ENCODE measurements around the gene ENTPD8. TPM values are rescaled to one million over a fixed set of nuclear protein-coding genes. Genes with fewer than 3 reads are reported as not detected.

Gene ENTPD8
- total and polyA plus RNA-seq, 2 of the 13 experiments (the other 11 are each of a cell fraction or from before 2014, with no cell fraction given), result 0.26 to 0.44 TPM

GRCh38 chr9:137387114-137387890 lies 53.9 kb downstream of the ENTPD8 start (continued):
- TF ChIP-seq ZNF687 (CRISPR knock-in tag; IDR thresholded peaks at IDR 0.05) (peak; percentile 59; the same call in 1 of the 2 replicates), NAIF1 (CRISPR knock-in tag; IDR thresholded peaks at IDR 0.05; ENCODE audit: borderline replicate concordance) (no peak), AGO1 (IDR thresholded peaks at IDR 0.05; ENCODE audit: low read depth, low read length, poor library complexity, severe bottlenecking) (peak; percentile 23), MTA3 (CRISPR knock-in tag; IDR thresholded peaks at IDR 0.05) (no peak), RELA (CRISPR knock-in tag; IDR thresholded peaks at IDR 0.05) (no peak), NFE2L2 (IDR thresholded peaks at IDR 0.05; ENCODE audit: low read length) (no peak), ZSCAN9 (CRISPR knock-in tag; IDR thresholded peaks at IDR 0.05; ENCODE audit: borderline replicate concordance) (no peak), KDM6A (CRISPR knock-in tag; IDR thresholded peaks at IDR 0.05; ENCODE audit: low read depth) (no peak), HES4 (CRISPR knock-in tag; IDR thresholded peaks at IDR 0.05; ENCODE audit: borderline replicate concordance) (no peak), MIXL1 (CRISPR knock-in tag; IDR thresholded peaks at IDR 0.05) (no peak), ERF (CRISPR knock-in tag; IDR thresholded peaks at IDR 0.05) (no peak), RBFOX2 (IDR thresholded peaks at IDR 0.05; ENCODE audit: low read depth, low read length) (peak; percentile 32; the same call in 1 of the 2 replicates), ZNF510 (CRISPR knock-in tag; IDR thresholded peaks at IDR 0.05; ENCODE audit: low read depth) (no peak), ZNF563 (CRISPR knock-in tag; IDR thresholded peaks at IDR 0.05) (no peak), ZNF720 (CRISPR knock-in tag; IDR thresholded peaks at IDR 0.05) (no peak), ZNF839 (CRISPR knock-in tag; IDR thresholded peaks at IDR 0.05; ENCODE audit: borderline replicate concordance) (no peak), ZBTB39 (CRISPR knock-in tag; IDR thresholded peaks at IDR 0.05) (no peak)
- TF ChIP-seq, protein P1, sequence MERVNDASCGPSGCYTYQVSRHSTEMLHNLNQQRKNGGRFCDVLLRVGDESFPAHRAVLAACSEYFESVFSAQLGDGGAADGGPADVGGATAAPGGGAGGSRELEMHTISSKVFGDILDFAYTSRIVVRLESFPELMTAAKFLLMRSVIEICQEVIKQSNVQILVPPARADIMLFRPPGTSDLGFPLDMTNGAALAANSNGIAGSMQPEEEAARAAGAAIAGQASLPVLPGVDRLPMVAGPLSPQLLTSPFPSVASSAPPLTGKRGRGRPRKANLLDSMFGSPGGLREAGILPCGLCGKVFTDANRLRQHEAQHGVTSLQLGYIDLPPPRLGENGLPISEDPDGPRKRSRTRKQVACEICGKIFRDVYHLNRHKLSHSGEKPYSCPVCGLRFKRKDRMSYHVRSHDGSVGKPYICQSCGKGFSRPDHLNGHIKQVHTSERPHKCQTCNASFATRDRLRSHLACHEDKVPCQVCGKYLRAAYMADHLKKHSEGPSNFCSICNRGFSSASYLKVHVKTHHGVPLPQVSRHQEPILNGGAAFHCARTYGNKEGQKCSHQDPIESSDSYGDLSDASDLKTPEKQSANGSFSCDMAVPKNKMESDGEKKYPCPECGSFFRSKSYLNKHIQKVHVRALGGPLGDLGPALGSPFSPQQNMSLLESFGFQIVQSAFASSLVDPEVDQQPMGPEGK (CRISPR knock-in tag; IDR thresholded peaks at IDR 0.05), result 0 out of 2 replicates have a peak, but pooled peaks have one; percentile 23
- TF ChIP-seq, protein P2, sequence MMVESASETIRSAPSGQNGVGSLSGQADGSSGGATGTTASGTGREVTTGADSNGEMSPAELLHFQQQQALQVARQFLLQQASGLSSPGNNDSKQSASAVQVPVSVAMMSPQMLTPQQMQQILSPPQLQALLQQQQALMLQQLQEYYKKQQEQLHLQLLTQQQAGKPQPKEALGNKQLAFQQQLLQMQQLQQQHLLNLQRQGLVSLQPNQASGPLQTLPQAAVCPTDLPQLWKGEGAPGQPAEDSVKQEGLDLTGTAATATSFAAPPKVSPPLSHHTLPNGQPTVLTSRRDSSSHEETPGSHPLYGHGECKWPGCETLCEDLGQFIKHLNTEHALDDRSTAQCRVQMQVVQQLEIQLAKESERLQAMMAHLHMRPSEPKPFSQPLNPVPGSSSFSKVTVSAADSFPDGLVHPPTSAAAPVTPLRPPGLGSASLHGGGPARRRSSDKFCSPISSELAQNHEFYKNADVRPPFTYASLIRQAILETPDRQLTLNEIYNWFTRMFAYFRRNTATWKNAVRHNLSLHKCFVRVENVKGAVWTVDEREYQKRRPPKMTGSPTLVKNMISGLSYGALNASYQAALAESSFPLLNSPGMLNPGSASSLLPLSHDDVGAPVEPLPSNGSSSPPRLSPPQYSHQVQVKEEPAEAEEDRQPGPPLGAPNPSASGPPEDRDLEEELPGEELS (CRISPR knock-in tag; IDR thresholded peaks at IDR 0.05), result no peak
